GM23248 (cell line): ENCODE results near the gene MDH2. TPM values are rescaled to one million over a fixed set of nuclear protein-coding genes. Genes with fewer than 3 reads are reported as not detected.
A peak's percentile ranks its signal among the peaks of the same experiment; 100 is the strongest.
"Not testable (repeated sequence)": the region's sequence is repeated elsewhere in the genome, so short reads cannot be mapped to it uniquely, and the experiment has no call there.

Experiments
- DNase-seq: peaks from one replicate; pipeline ENCODE4 v3.0.0-alpha.2; 2015
- H2AFZ ChIP-seq: fragments of 200-600 bp; sonication (generic); 2 replicates; pipeline ENCODE4 v1.6.1; 2016; ENCODE audit warnings: antibody characterized with exemption
- H3F3A ChIP-seq: fragments of 200-600 bp; sonication (generic); 2 replicates; pipeline ENCODE4 v1.6.1; 2016; ENCODE audit warnings: mild to moderate bottlenecking, antibody characterized with exemption, mixed run types; ENCODE audit not compliant: insufficient read depth
- H3K27ac ChIP-seq: fragments of 200-600 bp; sonication (generic); 2 replicates; pipeline ENCODE4 v1.5.1; 2016; ENCODE audit warnings: mild to moderate bottlenecking
- H3K27me3 ChIP-seq: fragments of 200-600 bp; sonication (generic); replicated peaks from 2 replicates; pipeline ENCODE4 v1.6.1; 2016; ENCODE audit warnings: mild to moderate bottlenecking; ENCODE audit not compliant: insufficient read depth
- H3K36me3 ChIP-seq: fragments of 200-600 bp; sonication (generic); 2 replicates; pipeline ENCODE4 v1.6.1; 2016; ENCODE audit warnings: low read depth, mild to moderate bottlenecking
- H3K4me1 ChIP-seq: fragments of 200-600 bp; sonication (generic); 2 replicates; pipeline ENCODE4 v1.6.1; 2016; ENCODE audit warnings: mild to moderate bottlenecking; ENCODE audit not compliant: insufficient read depth
- H3K4me2 ChIP-seq: fragments of 200-600 bp; sonication (generic); one replicate; pipeline ENCODE4 v1.6.1; 2016; ENCODE audit warnings: mild to moderate bottlenecking; ENCODE audit not compliant: unreplicated experiment
- H3K4me3 ChIP-seq: fragments of 200-600 bp; sonication (generic); 2 replicates; pipeline ENCODE4 v1.5.1; 2016; ENCODE audit warnings: mild to moderate bottlenecking
- H3K79me2 ChIP-seq: fragments of 200-600 bp; sonication (generic); 2 replicates; pipeline ENCODE4 v1.6.1; 2016; ENCODE audit warnings: mild to moderate bottlenecking; ENCODE audit not compliant: insufficient read depth
- H3K9ac ChIP-seq: fragments of 200-600 bp; sonication (generic); 2 replicates; pipeline ENCODE4 v1.6.1; 2016; ENCODE audit warnings: mild to moderate bottlenecking
- H3K9me2 ChIP-seq: fragments of 200-600 bp; sonication (generic); 2 replicates; pipeline ENCODE4 v1.6.1; 2016; ENCODE audit warnings: mixed run types, mild to moderate bottlenecking, moderate library complexity; ENCODE audit not compliant: insufficient read depth
- H3K9me3 ChIP-seq: fragments of 200-600 bp; sonication (generic); one replicate; pipeline ENCODE4 v1.6.1; 2017; ENCODE audit warnings: low read depth
- H4K20me1 ChIP-seq: fragments of 200-600 bp; sonication (generic); 2 replicates; pipeline ENCODE4 v1.6.0; 2016; ENCODE audit not compliant: insufficient read depth
- EZH2 ChIP-seq: fragments of 200-600 bp; sonication (generic); IDR thresholded peaks from 2 replicates; pipeline ENCODE4 v1.6.1; 2018; ENCODE audit warnings: antibody characterized with exemption, mild to moderate bottlenecking; ENCODE audit not compliant: insufficient read depth, poor library complexity, severe bottlenecking
- EZH2phosphoT487 ChIP-seq: fragments of 200-600 bp; sonication (generic); IDR thresholded peaks from 2 replicates; pipeline ENCODE4 v1.6.1; 2018; ENCODE audit warnings: antibody characterized with exemption, moderate library complexity, mild to moderate bottlenecking, low read depth; ENCODE audit not compliant: insufficient read depth
- WGBS, 2 experiments: methylation state at CpG; one replicate each; pipeline ENCODE4 v1.1.6; 2015 to 2017; ENCODE audit warnings: low lambda C conversion rate in 2 of 2, low coverage in 1 of 2; ENCODE audit errors: missing lambda C conversion rate in 2 of 2; 5-methylcytosine and 5-hydroxymethylcytosine counted together
- in situ Hi-C: fragments of 300-500 bp; cut with MboI; formaldehyde crosslinking; loops from 2 replicates; pipeline ENCODE4 v1.15.0; 2020
- polyA plus RNA-seq: library from polyadenylated mRNA; unstranded; fragments of >200 nt; fragmentation: Nextera tagmentation; extraction: Ambion mirVana; gene quantifications from 2 replicates; pipeline ENCODE4 v1.2.1, GENCODE V29; 2016
- total RNA-seq: library from RNA; depleted of rRNA; stranded (reverse); fragments of >200 nt; shearing (Covaris generic); gene quantifications from 2 replicates; pipeline ENCODE4 v1.2.3, GENCODE V29; 2014

The MDH2 gene
- total and polyA plus RNA-seq, 2 experiments from 2014 or later = 72.4 to 250 TPM

GRCh38 chr7:76011442-76011861, 36.5 kb upstream of the MDH2 start:
- Histone ChIP-seq H3K27ac (peak overlapping the region; percentile 55), H3F3A (peaks cover 12% of the 10 kb centered on the region; the same call in 1 of the 2 replicates), H3K9ac (peak overlapping the region; percentile 53), H3K36me3 (peaks cover 1% of the 10 kb centered on the region; the same call in 1 of the 2 replicates), H3K4me2 (peak overlapping the region; percentile 43), H3K9me3 (no peaks in the 10 kb centered on the region), H3K4me1 (peaks cover 10% of the 10 kb centered on the region; the same call in 1 of the 2 replicates), H3K27me3 (no peaks in the 10 kb centered on the region), H3K79me2 (no peaks in the 10 kb centered on the region), H2AFZ (peak overlapping the region; percentile 18), H3K9me2 (no peaks in the 10 kb centered on the region), H4K20me1 (no peaks in the 10 kb centered on the region), H3K4me3 (no peak overlapping the region)
- in situ Hi-C loops = loop anchor here (10.0 kb wide), 1 partner anchor 147 kb away; no protein-coding TSS in a partner anchor
- DNase-seq = peak; percentile 76
- no peak for TF ChIP-seq EZH2phosphoT487
- no peak for TF ChIP-seq EZH2
- WGBS, 2 experiments = 16 to 24% methylated on average over 8 of the region's 8 CpGs

- no peaks in the 10 kb centered on the region for H3K79me2 ChIP-seq
- H2AFZ ChIP-seq = no peak overlapping the region
- DNase-seq = no peak
- H3K4me3 ChIP-seq = no peak overlapping the region
- H3K4me2 ChIP-seq = no peak overlapping the region
- H3K27me3 ChIP-seq = no peaks in the 10 kb centered on the region
- no peaks in the 10 kb centered on the region for H4K20me1 ChIP-seq
- H3K9ac ChIP-seq = no peak overlapping the region
- no peak overlapping the region for H3K27ac ChIP-seq
- no peaks in the 10 kb centered on the region for H3K9me3 ChIP-seq
- TF ChIP-seq EZH2 (no peak), EZH2phosphoT487 (no peak)
- peaks cover 5% of the 10 kb centered on the region; the same call in 1 of the 2 replicates for H3K4me1 ChIP-seq
- 87 to 93% methylated on average over 13 of the region's 13 CpGs for WGBS, 2 experiments
- no peaks in the 10 kb centered on the region for H3K9me2 ChIP-seq
- peaks cover 3% of the 10 kb centered on the region; the same call in 1 of the 2 replicates for H3K36me3 ChIP-seq
- in situ Hi-C loops = loop anchor here (10.0 kb wide), 1 partner anchor 152 kb away; no protein-coding TSS in a partner anchor
- 0 out of 2 replicates have a peak, but pooled peaks cover 5% of the 10 kb centered on the region for H3F3A ChIP-seq
Observed at GRCh38 chr7:76016191-76016947, 31.5 kb upstream of the MDH2 start.

GRCh38 chr7:76018520-76018919, 29.4 kb upstream of the MDH2 start:
- H3K36me3 ChIP-seq, H3K9me2 ChIP-seq, H3K4me1 ChIP-seq, H4K20me1 ChIP-seq, DNase-seq, H3K27me3 ChIP-seq, H3K9me3 ChIP-seq, H3F3A ChIP-seq, H3K4me2 ChIP-seq, H3K79me2 ChIP-seq, H3K4me3 ChIP-seq, H3K27ac ChIP-seq, H3K9ac ChIP-seq, H2AFZ ChIP-seq: not testable (repeated sequence)
- in situ Hi-C loops = loop anchor here (10.0 kb wide), 1 partner anchor 154 kb away; no protein-coding TSS in a partner anchor
- WGBS, 2 experiments = 94 to 97% methylated on average over 4 of the region's 4 CpGs

- H2AFZ ChIP-seq = no peak overlapping the region
- no peak overlapping the region for H3K9ac ChIP-seq
- no peak for TF ChIP-seq EZH2
- no peak for TF ChIP-seq EZH2phosphoT487
- 32 to 36% methylated on average over 6 of the region's 6 CpGs for WGBS, 2 experiments
- H3K9me3 ChIP-seq = no peaks in the 10 kb centered on the region
- H3K36me3 ChIP-seq = peaks cover 3% of the 10 kb centered on the region; the same call in 1 of the 2 replicates
- H3F3A ChIP-seq = no peaks in the 10 kb centered on the region
- H3K4me2 ChIP-seq = no peak overlapping the region
- H3K9me2 ChIP-seq = no peaks in the 10 kb centered on the region
- no peaks in the 10 kb centered on the region for H3K79me2 ChIP-seq
- H4K20me1 ChIP-seq = no peaks in the 10 kb centered on the region
- H3K27ac ChIP-seq = no peak overlapping the region
- no peak overlapping the region for H3K4me3 ChIP-seq
- H3K27me3 ChIP-seq = no peaks in the 10 kb centered on the region
- no peaks in the 10 kb centered on the region for H3K4me1 ChIP-seq
- in situ Hi-C loops = no loop called here
- peak; percentile 63 for DNase-seq
Observed at GRCh38 chr7:76020031-76020714, 27.7 kb upstream of the MDH2 start.
